ENCODE data around the gene C11orf58.

DNA sequence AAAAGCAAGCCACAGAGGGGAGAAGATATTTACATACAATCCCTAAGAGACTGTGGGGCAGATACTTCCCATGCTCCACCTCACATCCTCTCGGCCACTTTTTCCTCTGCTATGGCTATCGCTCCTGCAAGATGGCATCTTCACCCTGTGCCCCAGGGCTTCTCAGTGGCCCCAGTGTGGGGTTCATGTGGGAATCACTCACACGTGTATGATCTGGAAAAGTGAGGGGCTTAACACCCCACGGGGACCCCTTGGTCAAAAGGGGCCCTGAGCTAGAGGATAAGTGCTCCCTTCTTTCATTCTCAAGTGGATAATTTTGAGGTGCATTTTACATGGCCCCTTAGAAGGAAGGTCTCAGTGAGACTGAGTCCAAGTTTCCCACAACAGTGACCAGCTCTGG lies 28.7 kb downstream of the C11orf58 start:
- TF ChIP-seq EP300 (IDR thresholded peaks at IDR 0.05; ENCODE audit: borderline replicate concordance) (no peak), CEBPB (IDR thresholded peaks at IDR 0.05) (no peak), EGR1 (IDR thresholded peaks at IDR 0.05) (no peak), ZBTB7A (IDR thresholded peaks at IDR 0.05; ENCODE audit: low read depth) (no peak), RAD21 (IDR thresholded peaks at IDR 0.05; ENCODE audit: low read depth) (no peak)
- TF ChIP-seq, protein P1, sequence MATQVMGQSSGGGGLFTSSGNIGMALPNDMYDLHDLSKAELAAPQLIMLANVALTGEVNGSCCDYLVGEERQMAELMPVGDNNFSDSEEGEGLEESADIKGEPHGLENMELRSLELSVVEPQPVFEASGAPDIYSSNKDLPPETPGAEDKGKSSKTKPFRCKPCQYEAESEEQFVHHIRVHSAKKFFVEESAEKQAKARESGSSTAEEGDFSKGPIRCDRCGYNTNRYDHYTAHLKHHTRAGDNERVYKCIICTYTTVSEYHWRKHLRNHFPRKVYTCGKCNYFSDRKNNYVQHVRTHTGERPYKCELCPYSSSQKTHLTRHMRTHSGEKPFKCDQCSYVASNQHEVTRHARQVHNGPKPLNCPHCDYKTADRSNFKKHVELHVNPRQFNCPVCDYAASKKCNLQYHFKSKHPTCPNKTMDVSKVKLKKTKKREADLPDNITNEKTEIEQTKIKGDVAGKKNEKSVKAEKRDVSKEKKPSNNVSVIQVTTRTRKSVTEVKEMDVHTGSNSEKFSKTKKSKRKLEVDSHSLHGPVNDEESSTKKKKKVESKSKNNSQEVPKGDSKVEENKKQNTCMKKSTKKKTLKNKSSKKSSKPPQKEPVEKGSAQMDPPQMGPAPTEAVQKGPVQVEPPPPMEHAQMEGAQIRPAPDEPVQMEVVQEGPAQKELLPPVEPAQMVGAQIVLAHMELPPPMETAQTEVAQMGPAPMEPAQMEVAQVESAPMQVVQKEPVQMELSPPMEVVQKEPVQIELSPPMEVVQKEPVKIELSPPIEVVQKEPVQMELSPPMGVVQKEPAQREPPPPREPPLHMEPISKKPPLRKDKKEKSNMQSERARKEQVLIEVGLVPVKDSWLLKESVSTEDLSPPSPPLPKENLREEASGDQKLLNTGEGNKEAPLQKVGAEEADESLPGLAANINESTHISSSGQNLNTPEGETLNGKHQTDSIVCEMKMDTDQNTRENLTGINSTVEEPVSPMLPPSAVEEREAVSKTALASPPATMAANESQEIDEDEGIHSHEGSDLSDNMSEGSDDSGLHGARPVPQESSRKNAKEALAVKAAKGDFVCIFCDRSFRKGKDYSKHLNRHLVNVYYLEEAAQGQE (IDR thresholded peaks at IDR 0.05; ENCODE audit: low read depth) = no peak
